CD4-positive, alpha-beta T cell (primary cell): ENCODE data around the gene CEP57L1. TPM values are rescaled to one million over a fixed set of nuclear protein-coding genes. Genes with fewer than 3 reads are reported as not detected.

ENCODE experiments used
- ATAC-seq: fragments of 200-7000 bp; cut with Tn5 transposase; one replicate; pipeline ENCODE4 v1.10.0; 2022; ENCODE audit warnings: mild to moderate bottlenecking; ENCODE audit not compliant: poor library complexity
- CTCF ChIA-PET: fragments of 350-600 bp; sonication (Branson Sonifier 250); formaldehyde crosslinking; loops from one replicate; lab custom pipeline; 2021; ENCODE audit warnings: antibody characterized with exemption, inconsistent platforms; lab: Charles Lee
- POLR2A ChIA-PET: fragments of 350-600 bp; sonication (Branson Sonifier 250); formaldehyde crosslinking; loops from one replicate; lab custom pipeline; 2021; ENCODE audit warnings: antibody characterized with exemption, inconsistent platforms; lab: Charles Lee
- DNase-seq, 14 experiments: peaks; one replicate each; pipeline ENCODE4 v3.0.0-alpha.2; 2013 to 2020; ENCODE audit warnings: mixed read lengths in 2 of 14
- H3K27ac ChIP-seq, 2 donors: one replicate each; pipeline versions ENCODE4 v1.5.1 to v1.7.0; 2013; ENCODE audit warnings: low read length in 2 of 2, low read depth in 1 of 2, mild to moderate bottlenecking in 1 of 2
- H3K27me3 ChIP-seq, 2 experiments: 1 replicate in 1 of 2; 2 replicates in 1 of 2; pipeline versions ENCODE4 v1.6.1 to v1.7.0; 2013; ENCODE audit warnings: low read length in 2 of 2, control low read depth in 1 of 2, mild to moderate bottlenecking in 1 of 2, moderate library complexity in 1 of 2; ENCODE audit not compliant: insufficient read depth in 2 of 2, control insufficient read depth in 1 of 2
- H3K36me3 ChIP-seq: one replicate; pipeline ENCODE4 v1.6.1; 2013; ENCODE audit warnings: low read length, control low read depth; ENCODE audit not compliant: insufficient read depth
- H3K4me1 ChIP-seq: one replicate; pipeline ENCODE4 v1.6.1; 2013; ENCODE audit warnings: low read length, control low read depth; ENCODE audit not compliant: insufficient read depth
- H3K4me3 ChIP-seq: one replicate; pipeline ENCODE4 v1.5.1; 2013; ENCODE audit warnings: mild to moderate bottlenecking, low read length, moderate library complexity
- H3K9me3 ChIP-seq, 2 experiments: 1 replicate in 1 of 2; 2 replicates in 1 of 2; pipeline versions ENCODE4 v1.6.1 to v1.7.0; 2013; ENCODE audit warnings: low read length in 2 of 2, mild to moderate bottlenecking in 2 of 2, control low read depth in 1 of 2, moderate library complexity in 1 of 2; ENCODE audit not compliant: control insufficient read depth in 1 of 2, insufficient read depth in 1 of 2
- H3K27ac Mint-ChIP-seq: one replicate; pipeline ENCODE4 v1.8.0; 2020; ENCODE audit warnings: mixed read lengths
- H3K27me3 Mint-ChIP-seq: one replicate; pipeline ENCODE4 v1.8.0; 2021; ENCODE audit warnings: mixed read lengths
- H3K36me3 Mint-ChIP-seq: one replicate; pipeline ENCODE4 v1.8.0; 2021; ENCODE audit warnings: low read depth, mixed read lengths
- H3K4me1 Mint-ChIP-seq: one replicate; pipeline ENCODE4 v1.8.0; 2021; ENCODE audit warnings: low read depth, mixed read lengths
- H3K4me3 Mint-ChIP-seq: one replicate; pipeline ENCODE4 v1.8.0; 2020; ENCODE audit warnings: mild to moderate bottlenecking, mixed read lengths
- H3K9me3 Mint-ChIP-seq: one replicate; pipeline ENCODE4 v1.8.0; 2020; ENCODE audit warnings: mixed read lengths
- intact Hi-C, 2 experiments: fragments of 100-400 bp; cut with DNase I in 1 of 2; cut with micrococcal nuclease in 1 of 2; formaldehyde crosslinking; loops; one replicate each; pipeline versions ENCODE4 v1.15.1 to v1.9.0; 2023 to 2025; cut with DNase I, micrococcal nuclease
- total RNA-seq, 174 experiments: library from RNA in 2 of 174; stranded (reverse) in 2 of 174; gene quantifications; one replicate each; pipeline ENCODE4 v1.2.3 and lab custom pipeline; 2021 to 2026
- TF ChIP-seq, protein P1 (sequence below): fragments of 200-600 bp; IDR thresholded peaks from one replicate; pipeline ENCODE4 v1.8.0; 2022; ENCODE audit warnings: antibody characterized with exemption, mild to moderate bottlenecking

CEP57L1 gene
- total RNA-seq, 2 experiments from 2014 or later = 3.8 to 4.8 TPM

- no peak overlapping the region for H3K4me3 ChIP-seq
- intact Hi-C loops = no loop called here
- ATAC-seq = no peak
- H3K27ac Mint-ChIP-seq = no peak overlapping the region
- no peaks in the 10 kb centered on the region for H3K27me3 ChIP-seq
- H3K36me3 Mint-ChIP-seq = no peaks in the 10 kb centered on the region
- H3K4me1 ChIP-seq = no peaks in the 10 kb centered on the region
- H3K9me3 Mint-ChIP-seq = no peaks in the 10 kb centered on the region
- no peaks in the 10 kb centered on the region for H3K36me3 ChIP-seq
- TF ChIP-seq, protein P1, sequence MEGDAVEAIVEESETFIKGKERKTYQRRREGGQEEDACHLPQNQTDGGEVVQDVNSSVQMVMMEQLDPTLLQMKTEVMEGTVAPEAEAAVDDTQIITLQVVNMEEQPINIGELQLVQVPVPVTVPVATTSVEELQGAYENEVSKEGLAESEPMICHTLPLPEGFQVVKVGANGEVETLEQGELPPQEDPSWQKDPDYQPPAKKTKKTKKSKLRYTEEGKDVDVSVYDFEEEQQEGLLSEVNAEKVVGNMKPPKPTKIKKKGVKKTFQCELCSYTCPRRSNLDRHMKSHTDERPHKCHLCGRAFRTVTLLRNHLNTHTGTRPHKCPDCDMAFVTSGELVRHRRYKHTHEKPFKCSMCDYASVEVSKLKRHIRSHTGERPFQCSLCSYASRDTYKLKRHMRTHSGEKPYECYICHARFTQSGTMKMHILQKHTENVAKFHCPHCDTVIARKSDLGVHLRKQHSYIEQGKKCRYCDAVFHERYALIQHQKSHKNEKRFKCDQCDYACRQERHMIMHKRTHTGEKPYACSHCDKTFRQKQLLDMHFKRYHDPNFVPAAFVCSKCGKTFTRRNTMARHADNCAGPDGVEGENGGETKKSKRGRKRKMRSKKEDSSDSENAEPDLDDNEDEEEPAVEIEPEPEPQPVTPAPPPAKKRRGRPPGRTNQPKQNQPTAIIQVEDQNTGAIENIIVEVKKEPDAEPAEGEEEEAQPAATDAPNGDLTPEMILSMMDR = no peak
- POLR2A ChIA-PET = no interaction called here
- no peak for DNase-seq
- no peaks in the 10 kb centered on the region for H3K9me3 ChIP-seq
- H3K27ac ChIP-seq = no peak overlapping the region
- no peak overlapping the region for H3K4me3 Mint-ChIP-seq
- CTCF ChIA-PET = no interaction called here
- no peaks in the 10 kb centered on the region for H3K27me3 Mint-ChIP-seq
- H3K4me1 Mint-ChIP-seq = peaks cover 20% of the 10 kb centered on the region
These were observed 26.1 kb downstream of the CEP57L1 start for GRCh38 chr6:109121411-109121810.

DNA sequence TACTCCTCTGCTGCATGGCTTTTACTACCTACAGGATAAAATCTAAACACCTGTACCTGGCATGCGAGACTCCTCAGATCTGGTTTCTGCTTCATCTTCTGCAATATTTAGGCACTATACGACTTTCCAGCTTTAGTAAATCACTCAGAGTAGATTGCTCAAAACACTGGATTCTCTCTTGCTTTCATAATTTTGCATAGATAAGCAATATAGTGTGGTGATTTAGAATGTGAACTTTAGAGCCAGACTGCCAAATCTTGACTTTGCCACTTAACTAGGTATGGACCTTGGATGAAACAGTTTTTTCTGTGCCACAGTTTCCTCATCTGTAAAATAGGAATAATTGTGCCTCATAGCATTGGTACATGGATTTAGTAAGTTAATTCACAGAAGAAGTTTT lies 28.9 kb downstream of the CEP57L1 start:
- H3K27me3 Mint-ChIP-seq = no peaks in the 10 kb centered on the region
- H3K27ac Mint-ChIP-seq = no peak overlapping the region
- Histone ChIP-seq H3K4me3 (no peak overlapping the region), H3K27ac (no peak overlapping the region), H3K27me3 (no peaks in the 10 kb centered on the region), H3K4me1 (no peaks in the 10 kb centered on the region), H3K9me3 (no peaks in the 10 kb centered on the region), H3K36me3 (no peaks in the 10 kb centered on the region)
- no peaks in the 10 kb centered on the region for H3K9me3 Mint-ChIP-seq
- ATAC-seq = no peak
- CTCF ChIA-PET = no interaction called here
- no peak overlapping the region for H3K4me3 Mint-ChIP-seq
- intact Hi-C loops = no loop called here
- peaks cover 16% of the 10 kb centered on the region for H3K4me1 Mint-ChIP-seq
- TF ChIP-seq, protein P1 = no peak
- POLR2A ChIA-PET = no interaction called here
- no peaks in the 10 kb centered on the region for H3K36me3 Mint-ChIP-seq
- DNase-seq = no peak

GRCh38 chr6:109125504-109125903 lies 30.2 kb downstream of the CEP57L1 start:
- TF ChIP-seq, protein P1 = no peak
- intact Hi-C loops = no loop called here
- Histone ChIP-seq H3K4me1 (no peaks in the 10 kb centered on the region), H3K27ac (no peak overlapping the region), H3K4me3 (no peak overlapping the region), H3K27me3 (no peaks in the 10 kb centered on the region), H3K9me3 (no peaks in the 10 kb centered on the region), H3K36me3 (no peaks in the 10 kb centered on the region)
- H3K27ac Mint-ChIP-seq = no peak overlapping the region
- ATAC-seq (no peak), DNase-seq (no peak)
- POLR2A ChIA-PET = no interaction called here
- H3K9me3 Mint-ChIP-seq = no peaks in the 10 kb centered on the region
- no peak overlapping the region for H3K4me3 Mint-ChIP-seq
- H3K36me3 Mint-ChIP-seq = peaks cover 4% of the 10 kb centered on the region
- H3K27me3 Mint-ChIP-seq = no peaks in the 10 kb centered on the region
- CTCF ChIA-PET = no interaction called here
- peaks cover 10% of the 10 kb centered on the region for H3K4me1 Mint-ChIP-seq
